ENCODE measurements around the gene HGS.
A peak's percentile ranks its signal among the peaks of the same experiment; 100 is the strongest.

The HGS gene

DNA sequence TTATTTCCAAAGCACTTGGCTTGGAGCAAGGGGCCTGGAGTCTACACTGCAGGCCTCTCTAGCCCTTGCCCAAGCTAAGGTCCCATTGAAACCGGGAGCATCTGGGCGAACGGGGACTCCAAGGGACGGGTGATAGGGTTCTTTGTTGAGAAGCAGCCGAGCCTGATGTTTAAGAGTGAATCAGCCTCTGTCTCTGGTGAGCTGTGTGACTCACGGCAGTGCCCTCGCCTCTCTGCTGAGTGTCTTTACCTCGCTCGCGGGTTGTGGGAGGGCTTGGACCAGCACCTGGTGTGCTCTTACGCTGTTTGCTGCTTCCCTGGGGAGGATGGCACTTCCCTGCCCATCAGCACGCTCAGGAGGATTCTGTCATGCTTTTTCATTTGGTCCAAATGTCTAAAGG, 1.3 kb downstream of the HGS start:
- DNase-seq, result peak in 1 of 51 donors; percentile 62

DNA sequence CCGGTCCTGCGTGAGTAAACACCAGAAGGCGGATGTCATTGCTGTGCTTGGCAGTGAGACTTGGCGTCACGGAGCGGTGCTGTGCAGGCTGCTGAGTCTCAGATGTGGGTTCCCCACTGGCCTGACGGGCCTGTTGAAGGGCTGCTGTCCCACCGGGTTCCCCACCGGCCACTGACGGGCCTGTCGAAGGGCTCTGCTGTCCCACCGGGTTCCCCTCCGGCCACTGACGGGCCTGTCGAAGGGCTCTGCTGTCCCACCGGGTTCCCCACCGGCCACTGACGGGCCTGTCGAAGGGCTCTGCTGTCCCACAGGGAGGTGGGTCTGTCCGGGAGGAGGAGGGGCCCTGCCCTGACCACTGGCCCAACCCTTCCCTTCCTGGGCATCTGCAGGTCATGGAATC, 2.8 kb downstream of the HGS start:
- no peak for DNase-seq

DNA sequence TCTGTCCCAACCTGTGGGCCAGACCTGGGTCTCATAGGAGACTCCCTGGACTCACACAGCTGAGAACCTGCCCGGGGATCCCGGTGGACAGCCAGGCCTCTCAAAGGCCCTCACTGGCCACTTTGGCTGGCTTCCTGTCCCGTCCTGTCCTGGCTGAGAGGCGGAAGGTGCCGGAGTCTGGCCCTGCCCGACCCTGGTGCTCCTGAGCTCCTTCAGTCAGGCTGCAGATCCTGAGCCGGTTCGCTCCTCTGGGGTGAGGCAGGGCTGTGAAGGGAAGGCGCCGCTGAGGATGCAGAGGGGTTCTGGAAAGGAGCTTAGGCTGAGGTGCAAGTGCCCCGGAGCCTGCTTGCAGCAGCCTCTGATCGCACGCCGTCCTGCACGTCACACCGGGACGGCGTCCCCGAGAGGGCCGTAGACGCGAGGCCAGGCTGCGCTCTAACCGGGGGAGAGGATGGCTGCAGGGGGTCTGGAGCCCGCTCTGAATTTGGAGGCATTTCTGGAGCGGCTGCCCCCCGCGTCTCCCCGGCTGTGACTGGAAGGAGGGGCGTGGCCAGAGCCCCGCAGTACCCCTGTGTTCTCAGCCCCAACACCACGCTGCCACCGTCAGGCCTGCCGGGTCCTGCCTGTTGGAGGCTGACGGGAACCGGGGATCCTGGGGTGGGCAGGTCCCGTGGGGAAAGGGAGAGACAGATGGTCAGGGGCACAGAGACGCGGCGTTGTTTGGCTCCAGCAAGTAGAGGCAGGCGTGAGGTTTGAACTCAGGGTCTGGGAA, 4.1 kb downstream of the HGS start:
- DNase-seq, result no peak

- no peak for DNase-seq
Observed at GRCh38 chr17:81688616-81689015, 4.8 kb downstream of the HGS start.

DNA sequence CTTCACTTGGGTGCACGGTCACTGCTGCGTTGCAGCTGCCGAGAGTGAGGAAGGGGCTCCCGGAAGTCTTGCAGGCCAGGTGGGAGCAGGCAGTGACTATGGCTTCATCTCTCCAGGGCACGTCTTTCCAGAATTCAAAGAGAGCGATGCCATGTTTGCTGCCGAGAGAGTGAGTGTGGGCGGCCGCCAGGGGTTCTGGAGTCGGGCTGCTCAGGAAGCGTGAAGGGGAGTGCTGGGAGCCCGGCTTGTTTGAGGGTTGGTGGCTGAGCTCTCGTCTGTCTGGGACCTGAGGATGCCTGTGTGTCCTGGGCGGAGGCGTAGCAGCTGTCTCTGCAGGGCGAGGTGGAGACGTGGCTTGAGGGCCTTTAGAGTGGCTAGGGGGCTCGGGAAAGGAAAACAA, 6.3 kb downstream of the HGS start:
- DNase-seq, result no peak

DNA sequence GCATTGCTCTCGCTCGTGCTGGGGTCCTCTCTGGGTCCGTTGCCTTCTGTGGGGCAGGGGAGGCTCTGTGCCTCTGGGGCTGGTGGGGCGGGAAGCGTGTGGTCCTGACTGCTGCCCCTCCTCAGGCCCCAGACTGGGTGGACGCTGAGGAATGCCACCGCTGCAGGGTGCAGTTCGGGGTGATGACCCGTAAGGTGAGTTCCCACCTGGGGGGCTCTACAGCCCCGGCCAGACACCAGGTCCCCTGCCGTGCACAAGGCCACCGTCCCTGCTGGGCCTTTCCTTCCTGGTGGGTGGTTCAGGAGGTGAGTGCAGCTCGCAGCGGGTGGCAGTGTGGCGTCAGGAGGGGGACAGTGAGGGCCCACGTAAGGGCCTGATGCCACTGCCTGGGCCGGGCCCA, 6.7 kb downstream of the HGS start:
- DNase-seq, result no peak

DNA sequence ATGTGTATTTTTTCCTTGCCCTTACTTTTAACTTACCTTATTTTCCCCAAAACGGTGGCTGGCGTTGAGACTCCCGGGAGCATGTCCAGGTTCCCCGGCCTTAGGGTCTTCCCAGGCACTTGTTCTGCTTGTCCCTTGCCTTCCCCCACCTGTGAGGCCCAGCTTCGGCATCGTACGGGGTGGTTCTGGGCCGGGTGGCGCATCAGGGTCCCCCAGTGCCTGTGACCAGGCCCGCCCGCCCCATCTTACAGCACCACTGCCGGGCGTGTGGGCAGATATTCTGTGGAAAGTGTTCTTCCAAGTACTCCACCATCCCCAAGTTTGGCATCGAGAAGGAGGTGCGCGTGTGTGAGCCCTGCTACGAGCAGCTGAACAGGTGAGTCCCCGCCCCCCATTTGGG, 7.4 kb downstream of the HGS start:
- DNase-seq, result no peak

DNA sequence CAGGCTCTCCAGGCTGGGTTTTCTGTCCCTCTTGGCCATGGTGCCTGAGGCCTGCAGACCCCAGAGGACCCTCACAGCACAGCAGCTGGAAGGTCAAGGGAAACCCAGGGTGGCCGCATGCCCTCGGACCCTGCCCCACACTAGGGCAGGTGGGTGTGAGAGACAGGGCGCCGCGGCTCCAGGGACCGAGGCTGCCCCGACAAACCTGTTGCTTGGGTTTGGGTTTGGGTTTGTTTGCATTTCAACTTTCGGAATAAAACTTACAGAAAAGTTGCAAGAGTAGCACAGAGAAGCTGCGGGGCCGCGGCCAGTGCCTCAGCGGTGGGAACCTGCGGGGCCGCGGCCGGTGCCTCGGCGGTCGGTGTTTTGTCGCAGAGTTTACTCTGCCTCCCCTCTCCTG, 7.8 kb downstream of the HGS start:
- DNase-seq, result no peak

- no peak for DNase-seq
Observed at GRCh38 chr17:81693509-81694210, 9.8 kb downstream of the HGS start.

GRCh38 chr17:81694810-81695209, 11.0 kb downstream of the HGS start:
- no peak for DNase-seq

DNA sequence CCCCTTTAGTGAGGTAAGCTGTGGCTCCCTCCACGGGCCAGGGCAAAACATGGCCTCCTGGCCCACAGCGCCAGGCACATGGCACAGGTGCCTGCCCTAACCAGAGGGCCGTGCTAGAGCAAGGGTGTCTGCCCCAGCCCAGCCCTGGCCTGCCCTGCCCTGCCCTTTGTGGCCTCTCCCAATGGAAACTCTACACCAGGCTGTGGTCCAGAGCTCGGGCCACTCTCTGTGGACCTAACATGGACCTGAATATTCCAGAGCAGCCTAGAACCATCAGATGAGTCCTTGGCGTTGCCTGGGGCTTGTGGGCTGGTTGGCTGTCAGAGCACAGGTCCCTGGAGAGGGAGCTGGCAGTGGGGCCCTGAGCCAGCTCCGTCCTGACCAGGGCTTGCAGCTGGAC, 11.4 kb downstream of the HGS start:
- no peak for DNase-seq

- no peak for DNase-seq
Observed at GRCh38 chr17:81695801-81696200, 12.0 kb downstream of the HGS start.

DNA sequence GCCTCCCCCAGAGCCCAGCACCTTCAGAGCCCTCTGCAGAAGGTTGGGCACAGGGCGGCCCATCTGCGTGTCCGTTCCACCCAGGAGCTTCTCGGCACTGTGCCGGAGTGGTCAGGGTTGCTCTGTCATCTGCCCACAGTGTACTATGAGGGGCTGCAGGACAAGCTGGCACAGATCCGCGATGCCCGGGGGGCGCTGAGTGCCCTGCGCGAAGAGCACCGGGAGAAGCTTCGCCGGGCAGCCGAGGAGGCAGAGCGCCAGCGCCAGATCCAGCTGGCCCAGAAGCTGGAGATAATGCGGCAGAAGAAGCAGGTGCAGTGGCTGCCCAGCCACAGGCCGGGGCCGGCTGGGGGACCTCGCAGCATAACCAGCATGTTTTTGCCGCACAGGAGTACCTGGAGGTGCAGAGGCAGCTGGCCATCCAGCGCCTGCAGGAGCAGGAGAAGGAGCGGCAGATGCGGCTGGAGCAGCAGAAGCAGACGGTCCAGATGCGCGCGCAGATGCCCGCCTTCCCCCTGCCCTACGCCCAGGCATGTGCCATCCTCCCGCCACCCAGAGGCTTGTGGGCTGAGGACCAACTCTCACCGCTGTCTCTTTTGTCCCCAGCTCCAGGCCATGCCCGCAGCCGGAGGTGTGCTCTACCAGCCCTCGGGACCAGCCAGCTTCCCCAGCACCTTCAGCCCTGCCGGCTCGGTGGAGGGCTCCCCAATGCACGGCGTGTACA, 12.6 kb downstream of the HGS start:
- no peak for DNase-seq

DNA sequence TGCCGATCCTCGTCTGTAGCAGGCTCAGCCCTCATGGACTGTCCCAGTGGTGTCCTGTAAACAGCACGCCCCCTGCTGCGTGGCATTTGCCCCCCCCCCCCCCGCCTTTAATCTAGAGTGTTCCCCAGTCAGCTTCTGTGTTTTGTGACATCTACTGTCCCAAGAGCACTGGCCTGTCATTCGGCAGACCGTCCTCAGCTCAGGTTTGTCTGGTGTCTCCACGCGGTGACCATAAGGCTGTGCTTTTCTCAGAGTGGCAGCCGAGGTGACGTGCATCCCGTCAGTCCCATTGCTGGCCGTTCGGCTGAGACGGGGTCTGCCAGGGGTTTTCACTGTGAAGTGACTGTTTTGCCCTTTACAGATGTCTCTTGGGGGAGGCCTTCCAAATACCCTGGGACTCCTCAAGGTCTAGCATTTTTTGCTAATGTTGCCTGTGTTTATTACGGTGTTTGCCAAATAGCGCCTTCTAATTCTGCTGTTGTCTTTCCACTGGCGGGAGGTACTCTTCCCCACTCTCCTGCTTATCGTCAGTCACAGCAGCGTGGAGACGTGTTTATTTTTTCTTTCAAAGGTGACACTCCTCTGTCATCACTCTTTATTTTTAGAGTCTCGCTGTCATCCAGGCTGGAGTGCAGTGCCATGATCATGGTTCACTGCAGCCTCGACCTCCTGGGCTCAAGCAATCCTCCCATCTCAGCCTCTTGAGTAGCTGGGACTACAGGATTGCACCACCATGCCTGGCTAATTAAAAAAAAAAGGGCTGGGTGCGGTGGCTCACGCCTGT, 13.6 kb downstream of the HGS start:
- no peak for DNase-seq

DNA sequence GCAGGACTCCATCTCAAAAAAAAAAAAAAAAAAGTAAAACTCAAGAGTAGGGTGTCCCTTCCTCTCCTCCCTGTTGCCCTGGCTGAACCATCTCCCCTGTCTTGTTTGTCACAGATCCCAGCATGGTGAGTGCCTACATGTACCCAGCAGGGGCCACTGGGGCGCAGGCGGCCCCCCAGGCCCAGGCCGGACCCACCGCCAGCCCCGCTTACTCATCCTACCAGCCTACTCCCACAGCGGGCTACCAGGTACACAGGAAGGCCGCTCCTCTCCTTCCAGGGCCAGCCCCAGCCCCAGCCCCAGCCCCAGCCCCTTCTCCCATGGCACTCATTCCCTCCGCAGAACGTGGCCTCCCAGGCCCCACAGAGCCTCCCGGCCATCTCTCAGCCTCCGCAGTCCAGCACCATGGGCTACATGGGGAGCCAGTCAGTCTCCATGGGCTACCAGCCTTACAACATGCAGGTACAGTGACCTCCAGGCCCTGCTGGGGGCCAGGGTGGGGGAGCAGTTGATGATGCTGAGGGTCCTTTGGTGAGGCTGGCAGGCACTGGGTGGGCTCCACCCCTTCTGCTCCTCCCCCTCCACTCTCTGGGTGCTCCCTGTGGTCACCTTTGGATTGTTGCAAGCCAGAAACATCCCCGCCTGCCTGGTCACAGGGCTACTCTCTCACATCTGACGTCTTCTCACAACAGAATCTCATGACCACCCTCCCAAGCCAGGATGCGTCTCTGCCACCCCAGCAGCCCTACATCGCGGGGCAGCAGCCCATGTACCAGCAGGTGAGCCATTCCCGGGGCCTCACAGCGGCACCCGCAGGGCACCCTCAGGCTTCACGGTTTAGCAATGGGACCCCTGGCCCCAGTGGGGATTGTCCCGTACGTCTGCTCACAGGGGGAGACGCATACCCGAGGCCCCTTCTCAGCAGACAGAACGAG, 16.8 kb downstream of the HGS start:
- no peak for DNase-seq

DNA sequence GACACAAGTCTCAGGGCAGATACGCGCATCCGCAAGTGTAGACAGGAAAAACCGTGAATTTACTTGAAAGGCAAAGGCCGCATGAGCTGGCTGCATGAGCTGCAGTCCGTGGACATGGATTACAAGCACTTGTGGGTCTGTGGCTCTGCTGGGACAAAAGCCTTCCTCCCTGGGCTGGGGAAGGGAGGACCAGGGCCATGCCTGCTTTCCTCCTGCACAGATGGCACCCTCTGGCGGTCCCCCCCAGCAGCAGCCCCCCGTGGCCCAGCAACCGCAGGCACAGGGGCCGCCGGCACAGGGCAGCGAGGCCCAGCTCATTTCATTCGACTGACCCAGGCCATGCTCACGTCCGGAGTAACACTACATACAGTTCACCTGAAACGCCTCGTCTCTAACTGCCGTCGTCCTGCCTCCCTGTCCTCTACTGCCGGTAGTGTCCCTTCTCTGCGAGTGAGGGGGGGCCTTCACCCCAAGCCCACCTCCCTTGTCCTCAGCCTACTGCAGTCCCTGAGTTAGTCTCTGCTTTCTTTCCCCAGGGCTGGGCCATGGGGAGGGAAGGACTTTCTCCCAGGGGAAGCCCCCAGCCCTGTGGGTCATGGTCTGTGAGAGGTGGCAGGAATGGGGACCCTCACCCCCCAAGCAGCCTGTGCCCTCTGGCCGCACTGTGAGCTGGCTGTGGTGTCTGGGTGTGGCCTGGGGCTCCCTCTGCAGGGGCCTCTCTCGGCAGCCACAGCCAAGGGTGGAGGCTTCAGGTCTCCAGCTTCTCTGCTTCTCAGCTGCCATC, 17.7 kb downstream of the HGS start:
- no peak for DNase-seq

GRCh38 chr17:81702934-81703746, 19.3 kb downstream of the HGS start, which contains the start of gene MRPL12:
Gene MRPL12 (plus strand): TSS chr17:81703367. CDS start chr17:81703502, 135 bp downstream.
- DNase-seq, result peak; percentile 44 to 98 (median 91)

DNA sequence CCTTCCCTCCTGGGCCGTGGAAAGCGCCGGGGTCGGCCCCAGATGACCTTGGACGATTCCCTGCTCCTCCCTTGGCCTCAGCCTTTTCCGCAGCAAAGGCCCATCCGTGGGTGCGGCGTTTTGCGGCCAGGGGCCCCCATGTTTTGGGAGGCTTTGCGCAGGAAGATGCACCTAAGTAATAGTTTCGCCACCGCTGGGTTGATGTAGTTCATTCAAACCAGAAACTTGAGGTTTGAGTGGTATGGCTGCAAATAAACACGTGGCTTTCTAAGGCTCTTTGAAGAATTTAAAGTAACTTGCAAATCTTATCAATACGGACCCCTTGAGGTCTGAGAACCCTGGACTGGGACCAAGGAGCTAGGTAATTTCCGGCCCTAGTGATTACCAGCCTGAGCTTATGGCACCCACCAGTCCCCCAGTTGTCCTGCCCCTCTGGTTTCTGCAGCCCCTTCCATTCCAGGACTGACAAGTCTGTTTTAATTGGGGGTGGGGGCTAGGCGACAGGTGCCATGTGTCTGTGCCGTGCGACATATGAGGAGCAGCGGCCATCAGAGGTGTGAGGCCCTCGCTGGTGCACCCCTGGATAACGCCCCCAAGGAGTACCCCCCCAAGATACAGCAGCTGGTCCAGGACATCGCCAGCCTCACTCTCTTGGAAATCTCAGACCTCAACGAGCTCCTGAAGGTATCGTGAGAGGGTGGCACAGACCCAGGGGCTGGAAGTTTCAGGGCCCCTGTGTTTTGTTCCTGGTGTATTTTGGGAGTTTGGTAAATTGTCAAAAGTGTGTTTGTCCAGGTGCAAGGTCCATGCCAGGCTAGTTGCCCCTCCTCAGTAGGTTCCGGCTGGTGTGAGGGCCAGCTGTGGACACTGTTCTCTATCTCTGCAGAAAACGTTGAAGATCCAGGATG, 20.2 kb downstream of the HGS start:
- DNase-seq, result no peak
